H1 (cell line): ENCODE measurements around the gene PSORS1C2.

Experiments used
- CBX5 ChIP-seq: fragments of 300-800, 300-1000 bp; sonication (generic); IDR thresholded peaks from 2 replicates; pipeline ENCODE4 v1.7.1; 2016; ENCODE audit warnings: antibody characterized with exemption, low read length, low read depth
- EZH2 ChIP-seq: fragments of 200-600 bp; sonication (generic); IDR thresholded peaks from 2 replicates; pipeline ENCODE4 v1.7.1; 2012; ENCODE audit warnings: low read depth, mild to moderate bottlenecking, moderate library complexity, low read length, inconsistent platforms; ENCODE audit not compliant: severe bottlenecking
- NRF1 ChIP-seq: IDR thresholded peaks from 2 replicates; pipeline ENCODE4 v1.6.1; 2011; ENCODE audit warnings: mild to moderate bottlenecking, low read depth, low read length, improper control_type of control experiment
- PHF8 ChIP-seq: fragments of 200-600 bp; sonication (generic); conservative IDR thresholded peaks from 2 replicates; pipeline ENCODE4 v1.7.1; 2012; ENCODE audit warnings: low read depth, mild to moderate bottlenecking, inconsistent platforms, low read length, moderate library complexity
- POLR2A ChIP-seq, 2 experiments: IDR thresholded peaks; 1 replicate in 1 of 2; 2 replicates in 1 of 2; pipeline ENCODE4 v1.6.1; 2011; ENCODE audit warnings: low read depth in 2 of 2, low read length in 2 of 2, mild to moderate bottlenecking in 2 of 2; ENCODE audit errors: control extremely low read depth in 1 of 2
- POLR2AphosphoS5 ChIP-seq: IDR thresholded peaks from 2 replicates; pipeline ENCODE4 v1.6.1; 2011; ENCODE audit warnings: low read depth, low read length
- RFX5 ChIP-seq: IDR thresholded peaks from 2 replicates; pipeline ENCODE4 v1.6.1; 2011; ENCODE audit warnings: low read depth, low read length, improper control_type of control experiment, borderline replicate concordance
- RNF2 ChIP-seq: fragments of 200-900, 300-1000 bp; sonication (generic); IDR thresholded peaks from 2 replicates; pipeline ENCODE4 v1.7.1; 2016; ENCODE audit warnings: borderline replicate concordance, low read depth, mild to moderate bottlenecking, antibody characterized with exemption, low read length; ENCODE audit not compliant: poor library complexity, severe bottlenecking; ENCODE audit errors: missing control alignments
- SP1 ChIP-seq: IDR thresholded peaks from 2 replicates; pipeline ENCODE4 v1.6.1; 2011; ENCODE audit warnings: low read depth, low read length
- SUZ12 ChIP-seq: fragments of 200-600 bp; sonication (generic); IDR thresholded peaks from 2 replicates; pipeline ENCODE4 v1.6.1; 2012; ENCODE audit warnings: mild to moderate bottlenecking, inconsistent platforms, low read length, moderate library complexity, mixed read lengths
- TAF1 ChIP-seq: IDR thresholded peaks from 2 replicates; pipeline ENCODE4 v1.6.1; 2011; ENCODE audit warnings: mild to moderate bottlenecking, low read depth, low read length
- ZNF274 ChIP-seq: IDR thresholded peaks from 2 replicates; pipeline ENCODE4 v1.7.0; 2012; ENCODE audit warnings: low read length, borderline replicate concordance; ENCODE audit errors: extremely low read depth
- TF ChIP-seq, protein P1 (sequence below), 3 experiments: IDR thresholded peaks; 1 replicate in 2 of 3; 2 replicates in 1 of 3; pipeline versions ENCODE4 v1.5.1 to v1.6.1; 2011; ENCODE audit warnings: low read length in 3 of 3, mild to moderate bottlenecking in 3 of 3, inconsistent platforms in 2 of 3, low read depth in 1 of 3, moderate library complexity in 1 of 3; ENCODE audit not compliant: insufficient read depth in 1 of 3; ENCODE audit errors: control extremely low read depth in 1 of 3
- TF ChIP-seq, protein P2 (sequence below): IDR thresholded peaks from 2 replicates; pipeline ENCODE4 v1.6.1; 2011; ENCODE audit warnings: low read length, improper control_type of control experiment

- TF ChIP-seq, protein P1, sequence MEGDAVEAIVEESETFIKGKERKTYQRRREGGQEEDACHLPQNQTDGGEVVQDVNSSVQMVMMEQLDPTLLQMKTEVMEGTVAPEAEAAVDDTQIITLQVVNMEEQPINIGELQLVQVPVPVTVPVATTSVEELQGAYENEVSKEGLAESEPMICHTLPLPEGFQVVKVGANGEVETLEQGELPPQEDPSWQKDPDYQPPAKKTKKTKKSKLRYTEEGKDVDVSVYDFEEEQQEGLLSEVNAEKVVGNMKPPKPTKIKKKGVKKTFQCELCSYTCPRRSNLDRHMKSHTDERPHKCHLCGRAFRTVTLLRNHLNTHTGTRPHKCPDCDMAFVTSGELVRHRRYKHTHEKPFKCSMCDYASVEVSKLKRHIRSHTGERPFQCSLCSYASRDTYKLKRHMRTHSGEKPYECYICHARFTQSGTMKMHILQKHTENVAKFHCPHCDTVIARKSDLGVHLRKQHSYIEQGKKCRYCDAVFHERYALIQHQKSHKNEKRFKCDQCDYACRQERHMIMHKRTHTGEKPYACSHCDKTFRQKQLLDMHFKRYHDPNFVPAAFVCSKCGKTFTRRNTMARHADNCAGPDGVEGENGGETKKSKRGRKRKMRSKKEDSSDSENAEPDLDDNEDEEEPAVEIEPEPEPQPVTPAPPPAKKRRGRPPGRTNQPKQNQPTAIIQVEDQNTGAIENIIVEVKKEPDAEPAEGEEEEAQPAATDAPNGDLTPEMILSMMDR (IDR thresholded peaks at IDR 0.05; ENCODE audit: control extremely low read depth in 1 of 3, insufficient read depth in 1 of 3, low read depth in 1 of 3, low read length in 3 of 3): no peak
- TF ChIP-seq POLR2A (IDR thresholded peaks at IDR 0.05; ENCODE audit: control extremely low read depth in 1 of 2, low read depth in 2 of 2, low read length in 2 of 2) (no peak), CBX5 (no peak), SUZ12 (no peak), TAF1 (no peak), SP1 (no peak), RFX5 (no peak), NRF1 (no peak), PHF8 (no peak), ZNF274 (no peak), EZH2 (no peak), POLR2AphosphoS5 (no peak), RNF2 (no peak)
- TF ChIP-seq, protein P2, sequence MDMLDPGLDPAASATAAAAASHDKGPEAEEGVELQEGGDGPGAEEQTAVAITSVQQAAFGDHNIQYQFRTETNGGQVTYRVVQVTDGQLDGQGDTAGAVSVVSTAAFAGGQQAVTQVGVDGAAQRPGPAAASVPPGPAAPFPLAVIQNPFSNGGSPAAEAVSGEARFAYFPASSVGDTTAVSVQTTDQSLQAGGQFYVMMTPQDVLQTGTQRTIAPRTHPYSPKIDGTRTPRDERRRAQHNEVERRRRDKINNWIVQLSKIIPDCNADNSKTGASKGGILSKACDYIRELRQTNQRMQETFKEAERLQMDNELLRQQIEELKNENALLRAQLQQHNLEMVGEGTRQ: no peak
These were observed 12.3 kb downstream of the PSORS1C2 start for GRCh38 chr6:31126396-31127175.
